Effector memory CD8-positive, alpha-beta T cell (primary cell): ENCODE results near the gene ADSS2.
A peak's percentile ranks its signal among the peaks of the same experiment; 100 is the strongest.

Experiments used
- ATAC-seq: fragments of 150-1000 bp; cut with Tn5 transposase; replicated peaks from 2 replicates; pipeline ENCODE4 v1.10.0; 2021; ENCODE audit warnings: mild to moderate bottlenecking, moderate library complexity
- DNase-seq, 3 experiments: peaks; one replicate each; pipeline ENCODE4 v3.0.0; 2021
- H3K27ac Mint-ChIP-seq, 2 donors: one replicate each; pipeline ENCODE4 v1.8.0; 2022; ENCODE audit warnings: mild to moderate bottlenecking in 2 of 2, mixed read lengths in 2 of 2, moderate library complexity in 2 of 2
- H3K27me3 Mint-ChIP-seq, 2 donors: one replicate each; pipeline ENCODE4 v1.8.0; 2022; ENCODE audit warnings: mixed read lengths in 2 of 2
- H3K36me3 Mint-ChIP-seq: one replicate; pipeline ENCODE4 v1.8.0; 2022; ENCODE audit warnings: mild to moderate bottlenecking, moderate library complexity, mixed read lengths; ENCODE audit not compliant: insufficient read depth
- H3K4me1 Mint-ChIP-seq, 2 donors: one replicate each; pipeline ENCODE4 v1.8.0; 2022; ENCODE audit warnings: low read depth in 2 of 2, mixed read lengths in 2 of 2
- H3K4me3 Mint-ChIP-seq, 2 donors: one replicate each; pipeline ENCODE4 v1.8.0; 2022; ENCODE audit warnings: mild to moderate bottlenecking in 2 of 2, mixed read lengths in 2 of 2, moderate library complexity in 2 of 2
- H3K9me3 Mint-ChIP-seq, 2 donors: one replicate each; pipeline ENCODE4 v1.8.0; 2022; ENCODE audit warnings: mixed read lengths in 2 of 2

ADSS2 gene

DNA sequence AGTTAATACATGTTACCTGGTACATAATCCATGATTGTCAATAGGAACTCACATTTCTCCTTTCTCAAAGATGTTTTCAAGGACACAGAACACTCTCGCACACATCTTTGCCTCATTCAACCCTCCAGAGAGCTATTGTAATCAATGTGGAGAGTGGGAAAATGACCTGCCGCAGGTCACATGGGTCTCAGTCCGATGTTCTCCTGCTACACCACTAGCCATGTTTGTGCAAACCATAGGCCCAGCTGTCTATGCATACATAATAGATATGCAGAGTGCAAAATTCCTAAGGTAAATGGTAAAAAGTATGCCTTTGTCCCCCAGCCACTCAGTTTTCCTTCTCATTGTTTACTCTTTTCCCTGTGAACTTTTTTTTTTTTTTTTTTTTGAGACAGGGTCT, 89.2 kb downstream of the ADSS2 start:
- Mint-ChIP-seq H3K9me3 (no peaks in the 10 kb centered on the region), H3K4me1 (peaks cover 0 to under 1% of the 10 kb centered on the region in 2 donors), H3K36me3 (no peaks in the 10 kb centered on the region), H3K4me3 (no peak overlapping the region), H3K27me3 (no peaks in the 10 kb centered on the region), H3K27ac (no peak overlapping the region)
- ATAC-seq: no peak
- no peak for DNase-seq

- no peak for ATAC-seq
- Mint-ChIP-seq H3K9me3 (no peaks in the 10 kb centered on the region), H3K36me3 (no peaks in the 10 kb centered on the region), H3K4me3 (no peak overlapping the region), H3K27ac (peak overlapping the region in 1 of 2 donors; percentile 7), H3K27me3 (no peaks in the 10 kb centered on the region), H3K4me1 (no peaks in the 10 kb centered on the region)
- DNase-seq: no peak
These were observed 89.8 kb downstream of the ADSS2 start for GRCh38 chr1:244361764-244362473.
